ENCODE data around the gene LIN28B.
"Not testable (repeated sequence)": the region's sequence is repeated elsewhere in the genome, so short reads cannot be mapped to it uniquely, and the experiment has no call there.

The LIN28B gene

GRCh38 chr6:104956731-104957294 lies at the start of gene LIN28B:
TSS of gene LIN28B (plus strand) at chr6:104957107. CDS start at chr6:104957251, 144 bp downstream.
- no peak for DNase-seq (ENCODE audit: low spot score)

GRCh38 chr6:104908031-104908887 lies 48.6 kb upstream of the LIN28B start:
- no peak for DNase-seq (ENCODE audit: low spot score)

GRCh38 chr6:104908888-104909525 lies 47.9 kb upstream of the LIN28B start:
- DNase-seq (ENCODE audit: low spot score): no peak

- no peak for DNase-seq (ENCODE audit: low spot score)
Measured at GRCh38 chr6:104921896-104922295, 35.0 kb upstream of the LIN28B start.

GRCh38 chr6:104928141-104928540 lies 28.8 kb upstream of the LIN28B start:
- DNase-seq (ENCODE audit: low spot score): no peak

- DNase-seq (ENCODE audit: low spot score): no peak
Measured at GRCh38 chr6:104929353-104929752, 27.6 kb upstream of the LIN28B start.

GRCh38 chr6:104930939-104931338 lies 26.0 kb upstream of the LIN28B start:
- no peak for DNase-seq (ENCODE audit: low spot score)

- no peak for DNase-seq (ENCODE audit: low spot score)
Measured at GRCh38 chr6:104936766-104937535, 20.0 kb upstream of the LIN28B start.

- no peak for DNase-seq (ENCODE audit: low spot score)
Measured at GRCh38 chr6:104940238-104940892, 16.5 kb upstream of the LIN28B start.

- peak; percentile 20 for DNase-seq (ENCODE audit: low spot score)
Measured at GRCh38 chr6:104940893-104941728, 15.8 kb upstream of the LIN28B start.

GRCh38 chr6:104941729-104942091 lies 15.2 kb upstream of the LIN28B start:
- no peak for DNase-seq (ENCODE audit: low spot score)

GRCh38 chr6:104943781-104944180 lies 13.1 kb upstream of the LIN28B start:
- no peak for DNase-seq (ENCODE audit: low spot score)

GRCh38 chr6:104949206-104949605 lies 7.7 kb upstream of the LIN28B start:
- DNase-seq (ENCODE audit: low spot score): no peak

- no peak for DNase-seq (ENCODE audit: low spot score)
Measured at GRCh38 chr6:104951677-104952076, 5.2 kb upstream of the LIN28B start.

GRCh38 chr6:104952911-104953399 lies 4.0 kb upstream of the LIN28B start:
- no peak for DNase-seq (ENCODE audit: low spot score)

- DNase-seq (ENCODE audit: low spot score): not testable (repeated sequence)
Measured at GRCh38 chr6:104953400-104954189, 3.3 kb upstream of the LIN28B start.

GRCh38 chr6:104954190-104954797 lies 2.6 kb upstream of the LIN28B start:
- DNase-seq (ENCODE audit: low spot score): no peak

GRCh38 chr6:104955491-104955890 lies 1.4 kb upstream of the LIN28B start:
- no peak for DNase-seq (ENCODE audit: low spot score)

GRCh38 chr6:104955927-104956730 lies 778 bp upstream of the LIN28B start:
- no peak for DNase-seq (ENCODE audit: low spot score)
